Upper lobe of right lung (tissue), 1 donor: Measurements from ENCODE around the gene INSYN1. TPM values are rescaled to one million over a fixed set of nuclear protein-coding genes. Genes with fewer than 3 reads are reported as not detected.

Source experiments
- ATAC-seq: fragments of 200-7000 bp; cut with Tn5 transposase; one replicate; pipeline ENCODE4 v1.9.1; 2020; ENCODE audit warnings: mild to moderate bottlenecking, moderate library complexity
- DNase-seq: peaks from one replicate; pipeline ENCODE4 v3.0.0-alpha.2; 2020
- H3K27ac ChIP-seq: fragments of 200-600 bp; one replicate; pipeline ENCODE4 v1.8.0; 2022
- H3K27me3 ChIP-seq: fragments of 200-600 bp; one replicate; pipeline ENCODE4 v1.8.0; 2022; ENCODE audit warnings: mild to moderate bottlenecking
- H3K36me3 ChIP-seq: fragments of 200-600 bp; one replicate; pipeline ENCODE4 v1.8.0; 2022
- H3K4me1 ChIP-seq: fragments of 200-600 bp; one replicate; pipeline ENCODE4 v1.8.0; 2022
- H3K4me3 ChIP-seq: fragments of 200-600 bp; one replicate; pipeline ENCODE4 v1.8.0; 2022; ENCODE audit warnings: mild to moderate bottlenecking
- H3K9me3 ChIP-seq: fragments of 200-600 bp; one replicate; pipeline ENCODE4 v1.8.0; 2022
- intact Hi-C: fragments of 100-400 bp; cut with DNase I; formaldehyde crosslinking; loops from one replicate; pipeline ENCODE4 v1.11.0; 2022
- total RNA-seq: library from RNA; stranded (reverse); fragmentation: NEBNext Ultra II Directional; extraction: Animal tissue kit (Norgen Biotek cat#: 25700); gene quantifications from one replicate; pipeline ENCODE4 v1.2.1, GENCODE V29; 2021
- TF ChIP-seq, protein P1 (sequence below): fragments of 200-600 bp; IDR thresholded peaks from one replicate; pipeline ENCODE4 v1.8.0; 2022; ENCODE audit warnings: antibody characterized with exemption
- donor health status: DM: no; HTN: yes; CAD: no; lungs with severe emphysema.

The INSYN1 gene
- total RNA-seq, 1 donor from 2014 or later: 6.2 TPM

GRCh38 chr15:73782344-73782959, 29.3 kb upstream of the INSYN1 start:
- TF ChIP-seq, protein P1, sequence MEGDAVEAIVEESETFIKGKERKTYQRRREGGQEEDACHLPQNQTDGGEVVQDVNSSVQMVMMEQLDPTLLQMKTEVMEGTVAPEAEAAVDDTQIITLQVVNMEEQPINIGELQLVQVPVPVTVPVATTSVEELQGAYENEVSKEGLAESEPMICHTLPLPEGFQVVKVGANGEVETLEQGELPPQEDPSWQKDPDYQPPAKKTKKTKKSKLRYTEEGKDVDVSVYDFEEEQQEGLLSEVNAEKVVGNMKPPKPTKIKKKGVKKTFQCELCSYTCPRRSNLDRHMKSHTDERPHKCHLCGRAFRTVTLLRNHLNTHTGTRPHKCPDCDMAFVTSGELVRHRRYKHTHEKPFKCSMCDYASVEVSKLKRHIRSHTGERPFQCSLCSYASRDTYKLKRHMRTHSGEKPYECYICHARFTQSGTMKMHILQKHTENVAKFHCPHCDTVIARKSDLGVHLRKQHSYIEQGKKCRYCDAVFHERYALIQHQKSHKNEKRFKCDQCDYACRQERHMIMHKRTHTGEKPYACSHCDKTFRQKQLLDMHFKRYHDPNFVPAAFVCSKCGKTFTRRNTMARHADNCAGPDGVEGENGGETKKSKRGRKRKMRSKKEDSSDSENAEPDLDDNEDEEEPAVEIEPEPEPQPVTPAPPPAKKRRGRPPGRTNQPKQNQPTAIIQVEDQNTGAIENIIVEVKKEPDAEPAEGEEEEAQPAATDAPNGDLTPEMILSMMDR: no peak
- no peak for DNase-seq
- H3K9me3 ChIP-seq: no peaks in the 10 kb centered on the region
- intact Hi-C loops: no loop called here
- H3K27ac ChIP-seq: no peak overlapping the region
- H3K27me3 ChIP-seq: no peaks in the 10 kb centered on the region
- no peaks in the 10 kb centered on the region for H3K36me3 ChIP-seq
- no peak for ATAC-seq
- no peaks in the 10 kb centered on the region for H3K4me1 ChIP-seq
- no peak overlapping the region for H3K4me3 ChIP-seq

- DNase-seq: no peak
- peak; percentile 31 for ATAC-seq
These were observed 28.1 kb upstream of the INSYN1 start for GRCh38 chr15:73781038-73781925.

GRCh38 chr15:73779974-73780373, 26.8 kb upstream of the INSYN1 start:
- Histone ChIP-seq H3K36me3 (no peaks in the 10 kb centered on the region), H3K27ac (no peak overlapping the region), H3K27me3 (no peaks in the 10 kb centered on the region), H3K9me3 (no peaks in the 10 kb centered on the region), H3K4me3 (no peak overlapping the region), H3K4me1 (no peaks in the 10 kb centered on the region)
- TF ChIP-seq, protein P1: no peak
- ATAC-seq: no peak
- intact Hi-C loops: no loop called here
- no peak for DNase-seq

More at GRCh38 chr15:73781038-73781925, 28.1 kb upstream of the INSYN1 start:
- no peaks in the 10 kb centered on the region for H3K9me3 ChIP-seq
- no peak overlapping the region for H3K4me3 ChIP-seq
- intact Hi-C loops: no loop called here
- H3K4me1 ChIP-seq: no peaks in the 10 kb centered on the region
- H3K27me3 ChIP-seq: no peaks in the 10 kb centered on the region
- no peaks in the 10 kb centered on the region for H3K36me3 ChIP-seq
- no peak overlapping the region for H3K27ac ChIP-seq
- TF ChIP-seq, protein P1: peak; percentile 23

DNA sequence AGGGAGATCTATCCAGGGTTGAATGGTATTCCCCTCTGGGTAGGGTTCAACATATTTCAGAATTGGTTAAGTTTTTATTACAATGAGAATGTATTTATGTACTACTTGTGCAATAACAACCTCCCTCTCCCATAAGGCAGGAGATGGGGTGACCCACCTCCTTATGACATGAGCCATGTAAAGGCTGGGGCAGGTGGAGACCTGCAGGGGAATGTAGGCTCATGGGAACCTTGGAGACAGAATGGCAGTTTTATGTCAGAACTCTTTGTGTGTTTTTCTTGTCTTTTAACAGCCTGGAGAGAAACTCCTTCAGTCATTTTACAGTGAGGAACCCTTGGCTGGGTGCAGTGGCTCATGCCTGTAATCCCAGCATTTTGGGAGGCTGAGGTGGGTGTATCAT, 24.6 kb upstream of the INSYN1 start:
- ATAC-seq: no peak
- Histone ChIP-seq H3K36me3 (no peaks in the 10 kb centered on the region), H3K4me1 (no peaks in the 10 kb centered on the region), H3K9me3 (no peaks in the 10 kb centered on the region), H3K4me3 (no peak overlapping the region), H3K27ac (no peak overlapping the region), H3K27me3 (no peaks in the 10 kb centered on the region)
- intact Hi-C loops: no loop called here
- TF ChIP-seq, protein P1: no peak
- no peak for DNase-seq

DNA sequence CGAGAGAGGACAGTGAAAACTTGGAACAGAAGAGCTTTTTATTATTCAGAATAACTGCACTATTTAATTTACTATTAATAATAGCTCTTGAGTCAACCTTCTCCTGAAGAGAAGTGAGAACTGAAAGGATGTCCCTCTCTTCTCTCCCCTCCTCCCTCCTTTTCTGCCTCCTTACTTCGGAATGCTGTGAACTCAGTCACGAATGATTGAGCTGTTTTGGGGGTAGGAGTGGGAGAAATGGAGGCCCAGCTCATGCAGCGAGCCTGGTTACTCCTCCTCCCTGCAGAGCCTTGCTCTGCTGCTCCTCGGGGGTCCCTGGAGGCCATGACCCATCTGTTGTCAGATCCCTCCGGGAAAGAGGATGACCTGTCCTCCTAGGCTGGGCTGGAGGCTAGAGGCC, 20.3 kb upstream of the INSYN1 start:
- H3K4me3 ChIP-seq: no peak overlapping the region
- H3K4me1 ChIP-seq: no peaks in the 10 kb centered on the region
- H3K27me3 ChIP-seq: no peaks in the 10 kb centered on the region
- H3K36me3 ChIP-seq: no peaks in the 10 kb centered on the region
- intact Hi-C loops: no loop called here
- TF ChIP-seq, protein P1: no peak
- DNase-seq: no peak
- no peaks in the 10 kb centered on the region for H3K9me3 ChIP-seq
- ATAC-seq: no peak
- H3K27ac ChIP-seq: no peak overlapping the region
